ENCODE data around the gene STMP1.
"Not testable (repeated sequence)": the region's sequence is repeated elsewhere in the genome, so short reads cannot be mapped to it uniquely, and the experiment has no call there.

Gene STMP1

DNA sequence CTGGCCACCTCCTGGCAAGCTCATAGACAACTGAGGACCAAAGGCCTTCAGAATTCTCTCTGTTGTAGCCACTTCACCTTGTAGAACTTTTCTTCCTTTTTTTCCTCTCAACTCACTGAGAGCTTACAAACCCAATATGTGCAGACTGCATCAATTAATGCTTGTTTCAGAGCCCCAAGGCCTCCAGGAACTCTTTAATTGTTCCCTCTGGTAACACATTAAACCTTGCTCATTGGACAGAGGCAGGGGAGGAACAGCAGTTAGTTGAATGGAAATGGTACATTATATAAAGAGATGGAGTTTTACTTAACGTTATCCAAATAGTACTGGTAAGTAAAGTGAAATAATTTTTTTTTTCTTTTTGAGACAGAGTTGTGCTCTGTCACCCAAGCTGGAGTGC lies 25.2 kb downstream of the STMP1 start:
- Histone ChIP-seq H3K4me1 (ENCODE audit: control insufficient read depth, insufficient read depth, low read length) (no peaks in the 10 kb centered on the region), H3K36me3 (ENCODE audit: control insufficient read depth, insufficient read depth, low read length) (no peaks in the 10 kb centered on the region), H3K27ac (ENCODE audit: low read depth, low read length) (no peak overlapping the region), H3K27me3 (ENCODE audit: control insufficient read depth, insufficient read depth, low read length) (no peaks in the 10 kb centered on the region), H3K9ac (ENCODE audit: low read length) (no peak overlapping the region), H3K4me3 (ENCODE audit: low read length) (no peak overlapping the region)

DNA sequence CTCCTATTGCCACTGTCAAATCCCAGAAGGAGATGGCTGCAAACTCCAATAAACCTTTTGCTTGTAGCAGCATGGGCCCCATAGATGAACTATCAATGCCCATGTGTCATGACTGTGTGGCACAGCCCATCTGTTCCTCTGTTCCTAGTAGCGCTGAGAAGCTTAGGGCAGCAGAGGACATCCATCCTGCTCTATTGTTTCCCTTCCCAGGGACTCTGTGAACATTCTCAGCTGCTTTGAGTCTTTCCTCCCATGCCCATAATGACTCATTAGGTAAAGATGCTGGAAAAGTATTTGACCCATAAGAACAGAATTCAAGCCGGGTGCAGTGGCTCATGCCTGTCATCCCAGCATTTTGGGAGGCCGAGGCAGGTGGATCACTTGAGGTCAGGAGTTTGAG lies 28.3 kb downstream of the STMP1 start:
- H3K4me3 ChIP-seq (ENCODE audit: low read length), result no peak overlapping the region
- H3K9ac ChIP-seq (ENCODE audit: low read length), result no peak overlapping the region
- no peaks in the 10 kb centered on the region for H3K4me1 ChIP-seq (ENCODE audit: control insufficient read depth, insufficient read depth, low read length)
- no peak overlapping the region for H3K27ac ChIP-seq (ENCODE audit: low read depth, low read length)
- no peaks in the 10 kb centered on the region for H3K36me3 ChIP-seq (ENCODE audit: control insufficient read depth, insufficient read depth, low read length)
- no peaks in the 10 kb centered on the region for H3K27me3 ChIP-seq (ENCODE audit: control insufficient read depth, insufficient read depth, low read length)

GRCh38 chr7:135692055-135692454 lies 29.7 kb downstream of the STMP1 start:
- Histone ChIP-seq H3K27me3 (ENCODE audit: control insufficient read depth, insufficient read depth, low read length) (no peaks in the 10 kb centered on the region), H3K9ac (ENCODE audit: low read length) (no peak overlapping the region), H3K4me3 (ENCODE audit: low read length) (no peak overlapping the region), H3K27ac (ENCODE audit: low read depth, low read length) (no peak overlapping the region), H3K36me3 (ENCODE audit: control insufficient read depth, insufficient read depth, low read length) (no peaks in the 10 kb centered on the region), H3K4me1 (ENCODE audit: control insufficient read depth, insufficient read depth, low read length) (no peaks in the 10 kb centered on the region)

- not testable (repeated sequence) for H3K27ac ChIP-seq (ENCODE audit: low read depth, low read length); H3K4me3 ChIP-seq (ENCODE audit: low read length); H3K9ac ChIP-seq (ENCODE audit: low read length); H3K4me1 ChIP-seq (ENCODE audit: control insufficient read depth, insufficient read depth, low read length); H3K27me3 ChIP-seq (ENCODE audit: control insufficient read depth, insufficient read depth, low read length); H3K36me3 ChIP-seq (ENCODE audit: control insufficient read depth, insufficient read depth, low read length)
Measured at GRCh38 chr7:135692606-135693005, 30.3 kb downstream of the STMP1 start.

GRCh38 chr7:135693558-135693957 lies 31.2 kb downstream of the STMP1 start:
- no peak overlapping the region for H3K27ac ChIP-seq (ENCODE audit: low read depth, low read length)
- H3K27me3 ChIP-seq (ENCODE audit: control insufficient read depth, insufficient read depth, low read length), result no peaks in the 10 kb centered on the region
- H3K4me1 ChIP-seq (ENCODE audit: control insufficient read depth, insufficient read depth, low read length), result no peaks in the 10 kb centered on the region
- H3K36me3 ChIP-seq (ENCODE audit: control insufficient read depth, insufficient read depth, low read length), result no peaks in the 10 kb centered on the region
- no peak overlapping the region for H3K9ac ChIP-seq (ENCODE audit: low read length)
- H3K4me3 ChIP-seq (ENCODE audit: low read length), result no peak overlapping the region

- no peaks in the 10 kb centered on the region for H3K27me3 ChIP-seq (ENCODE audit: control insufficient read depth, insufficient read depth, low read length)
- H3K4me3 ChIP-seq (ENCODE audit: low read length), result no peak overlapping the region
- H3K9ac ChIP-seq (ENCODE audit: low read length), result no peak overlapping the region
- no peak overlapping the region for H3K27ac ChIP-seq (ENCODE audit: low read depth, low read length)
- H3K36me3 ChIP-seq (ENCODE audit: control insufficient read depth, insufficient read depth, low read length), result no peaks in the 10 kb centered on the region
- no peaks in the 10 kb centered on the region for H3K4me1 ChIP-seq (ENCODE audit: control insufficient read depth, insufficient read depth, low read length)
Measured at GRCh38 chr7:135697276-135698049, 35.1 kb downstream of the STMP1 start.

DNA sequence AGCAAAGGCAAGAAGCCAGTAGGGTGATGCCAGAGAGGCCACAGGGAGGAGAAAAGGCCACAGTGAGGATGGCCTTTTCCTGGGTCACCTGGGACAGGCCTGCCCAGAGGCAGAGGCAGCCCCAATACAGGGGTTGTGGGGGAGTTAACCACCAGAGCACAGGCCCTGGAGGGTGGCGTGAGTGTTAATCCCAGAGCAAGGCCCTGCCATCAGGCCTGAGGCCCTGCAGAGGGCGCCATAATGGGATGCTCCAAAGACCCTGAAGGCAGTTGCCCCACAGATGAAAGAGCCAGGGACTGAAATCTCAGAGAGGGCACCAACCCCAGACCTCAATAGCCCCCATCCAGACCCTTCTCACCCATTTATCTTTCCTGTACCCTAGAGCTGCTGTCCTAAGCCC lies 41.8 kb downstream of the STMP1 start:
- peaks cover 4% of the 10 kb centered on the region for H3K36me3 ChIP-seq (ENCODE audit: control insufficient read depth, insufficient read depth, low read length)
- no peak overlapping the region for H3K27ac ChIP-seq (ENCODE audit: low read depth, low read length)

GRCh38 chr7:135704698-135705097 lies 42.4 kb downstream of the STMP1 start:
- Histone ChIP-seq H3K36me3 (ENCODE audit: control insufficient read depth, insufficient read depth, low read length) (peaks cover 4% of the 10 kb centered on the region), H3K27ac (ENCODE audit: low read depth, low read length) (no peak overlapping the region), H3K4me3 (ENCODE audit: low read length) (no peak overlapping the region), H3K27me3 (ENCODE audit: control insufficient read depth, insufficient read depth, low read length) (no peaks in the 10 kb centered on the region), H3K4me1 (ENCODE audit: control insufficient read depth, insufficient read depth, low read length) (no peaks in the 10 kb centered on the region), H3K9ac (ENCODE audit: low read length) (no peak overlapping the region)

More for the DNA sequence above, 41.8 kb downstream of the STMP1 start:
- no peaks in the 10 kb centered on the region for H3K4me1 ChIP-seq (ENCODE audit: control insufficient read depth, insufficient read depth, low read length)
- H3K9ac ChIP-seq (ENCODE audit: low read length), result no peak overlapping the region
- no peaks in the 10 kb centered on the region for H3K27me3 ChIP-seq (ENCODE audit: control insufficient read depth, insufficient read depth, low read length)
- H3K4me3 ChIP-seq (ENCODE audit: low read length), result no peak overlapping the region

DNA sequence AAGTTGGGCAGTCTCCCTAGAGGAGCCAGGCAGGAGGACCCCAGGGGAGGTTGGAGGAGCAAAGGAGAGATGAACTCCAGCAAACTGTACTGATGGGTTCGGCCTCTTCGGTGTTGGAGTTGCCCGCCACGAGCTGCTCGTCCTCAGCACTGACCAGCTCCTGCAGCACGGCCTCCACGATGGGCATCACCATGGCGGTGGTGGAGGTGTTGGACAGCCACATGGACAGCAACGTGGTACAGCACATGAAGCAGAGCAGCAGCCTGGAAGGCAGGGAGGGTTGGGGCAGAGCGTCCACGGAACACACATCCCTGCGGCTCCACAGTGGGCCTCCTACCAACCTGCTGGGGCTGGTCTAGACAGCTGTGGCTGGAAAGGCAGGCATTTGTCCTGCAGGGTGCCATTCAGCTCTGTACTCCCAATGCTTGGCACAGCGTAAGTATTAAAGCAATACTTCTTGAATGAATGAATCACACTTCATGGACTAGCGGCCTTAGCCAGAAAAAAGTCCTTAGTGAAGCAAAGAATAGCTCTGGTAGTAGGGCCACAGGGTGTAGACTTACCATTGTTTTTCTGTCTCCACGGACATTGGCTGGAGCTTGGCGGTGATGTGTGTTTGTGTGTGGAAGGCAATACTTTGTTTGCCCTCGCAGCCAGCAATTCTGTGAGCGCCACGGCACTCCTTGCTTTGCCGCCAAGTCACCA lies 43.9 kb downstream of the STMP1 start:
- Histone ChIP-seq H3K27ac (ENCODE audit: low read depth, low read length) (no peak overlapping the region), H3K9ac (ENCODE audit: low read length) (no peak overlapping the region), H3K36me3 (ENCODE audit: control insufficient read depth, insufficient read depth, low read length) (peaks cover 4% of the 10 kb centered on the region), H3K4me1 (ENCODE audit: control insufficient read depth, insufficient read depth, low read length) (no peaks in the 10 kb centered on the region), H3K27me3 (ENCODE audit: control insufficient read depth, insufficient read depth, low read length) (no peaks in the 10 kb centered on the region), H3K4me3 (ENCODE audit: low read length) (no peak overlapping the region)

DNA sequence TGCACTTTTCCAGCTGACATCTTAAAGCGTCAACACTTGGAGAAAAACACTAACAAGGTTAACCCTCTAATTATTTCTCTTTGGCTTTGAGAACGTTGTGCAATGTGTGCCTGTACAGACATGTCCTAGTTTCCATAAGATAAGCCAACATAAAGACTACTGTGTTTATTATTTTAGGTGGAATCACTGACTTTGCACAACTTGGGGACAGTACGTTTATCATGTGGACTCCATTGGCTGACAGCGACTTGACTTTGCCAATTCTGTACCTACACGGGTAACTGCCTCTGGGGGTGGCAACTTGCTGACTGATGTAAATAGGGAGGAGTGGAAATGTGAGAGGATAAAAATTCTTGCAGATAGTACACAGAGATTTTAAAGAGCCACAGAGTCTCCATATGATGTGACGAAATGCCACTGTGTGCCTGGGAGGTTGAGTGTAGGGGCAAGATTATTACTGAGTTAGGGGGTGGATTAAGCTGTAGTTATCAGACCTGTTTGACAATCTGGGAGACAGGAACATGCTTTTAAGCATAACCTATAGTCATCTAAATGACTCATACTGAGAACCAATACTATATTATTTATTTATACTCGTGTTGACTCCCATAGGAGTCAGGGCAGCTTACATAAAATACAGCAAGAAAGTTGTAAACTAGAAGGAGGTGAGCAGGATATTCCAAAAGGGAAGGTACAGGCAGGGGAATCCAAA lies 44.7 kb downstream of the STMP1 start:
- Histone ChIP-seq H3K36me3 (ENCODE audit: control insufficient read depth, insufficient read depth, low read length) (peaks cover 4% of the 10 kb centered on the region), H3K27ac (ENCODE audit: low read depth, low read length) (no peak overlapping the region), H3K4me3 (ENCODE audit: low read length) (no peak overlapping the region), H3K9ac (ENCODE audit: low read length) (no peak overlapping the region), H3K4me1 (ENCODE audit: control insufficient read depth, insufficient read depth, low read length) (no peaks in the 10 kb centered on the region), H3K27me3 (ENCODE audit: control insufficient read depth, insufficient read depth, low read length) (no peaks in the 10 kb centered on the region)

GRCh38 chr7:135707570-135707966 lies 45.3 kb downstream of the STMP1 start:
- H3K9ac ChIP-seq (ENCODE audit: low read length), result no peak overlapping the region
- H3K36me3 ChIP-seq (ENCODE audit: control insufficient read depth, insufficient read depth, low read length), result peaks cover 4% of the 10 kb centered on the region
- no peak overlapping the region for H3K4me3 ChIP-seq (ENCODE audit: low read length)
- H3K4me1 ChIP-seq (ENCODE audit: control insufficient read depth, insufficient read depth, low read length), result no peaks in the 10 kb centered on the region
- H3K27ac ChIP-seq (ENCODE audit: low read depth, low read length), result no peak overlapping the region
- no peaks in the 10 kb centered on the region for H3K27me3 ChIP-seq (ENCODE audit: control insufficient read depth, insufficient read depth, low read length)

DNA sequence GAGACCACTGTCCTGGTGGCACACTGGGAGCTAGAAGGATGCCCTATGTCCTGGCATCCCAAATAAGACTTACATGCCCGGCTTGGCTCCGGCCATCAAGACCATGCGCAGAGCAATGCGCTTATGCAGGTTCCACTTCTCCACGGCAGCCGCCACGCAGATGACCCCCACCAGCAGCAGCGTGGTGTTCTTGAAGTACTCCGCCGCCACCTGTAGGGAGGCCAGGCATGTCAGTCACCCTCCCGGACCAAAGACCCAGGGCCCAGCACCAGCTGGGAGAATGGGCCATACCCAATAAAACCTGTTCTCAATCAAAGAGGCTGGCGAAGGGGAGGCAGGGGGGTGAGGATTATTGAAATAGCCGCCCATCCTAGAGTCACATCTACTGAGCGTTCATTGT lies 45.7 kb downstream of the STMP1 start:
- Histone ChIP-seq H3K4me1 (ENCODE audit: control insufficient read depth, insufficient read depth, low read length) (no peaks in the 10 kb centered on the region), H3K4me3 (ENCODE audit: low read length) (no peak overlapping the region), H3K9ac (ENCODE audit: low read length) (no peak overlapping the region), H3K36me3 (ENCODE audit: control insufficient read depth, insufficient read depth, low read length) (peaks cover 2% of the 10 kb centered on the region), H3K27ac (ENCODE audit: low read depth, low read length) (no peak overlapping the region), H3K27me3 (ENCODE audit: control insufficient read depth, insufficient read depth, low read length) (no peaks in the 10 kb centered on the region)

Measured in rectal smooth muscle tissue (tissue), 1 donor.